ENCODE measurements around the gene GRID1.

Gene GRID1

DNA sequence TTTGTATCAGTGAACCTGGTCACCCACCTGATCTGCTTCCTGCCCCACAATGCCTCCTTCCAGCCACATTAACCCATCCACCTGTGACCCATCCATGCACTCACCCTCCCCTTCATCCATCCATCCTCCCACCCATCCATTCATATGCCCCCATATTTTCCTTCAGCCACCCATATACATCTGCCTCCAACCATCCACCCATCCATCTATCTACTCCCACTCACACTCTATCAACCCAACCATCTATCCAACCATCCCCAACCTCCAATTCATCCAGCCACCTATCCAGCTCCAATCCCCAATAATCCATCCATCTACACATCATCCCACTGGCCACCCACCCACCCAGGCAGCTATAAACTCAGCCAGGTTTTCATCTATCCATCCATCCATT, 51.0 kb downstream of the GRID1 start:
- no peaks in the 10 kb centered on the region for H3K27me3 ChIP-seq (ENCODE audit: control insufficient read depth in 2 of 2, insufficient read depth in 2 of 2, low read length in 2 of 2)
- H3K4me1 ChIP-seq (ENCODE audit: control insufficient read depth in 2 of 2, insufficient read depth in 2 of 2, low read length in 2 of 2): no peaks in the 10 kb centered on the region
- no peak overlapping the region for H3K9ac ChIP-seq (ENCODE audit: low read depth in 1 of 2, low read length in 2 of 2)
- no peaks in the 10 kb centered on the region for H3K9me3 ChIP-seq (ENCODE audit: control insufficient read depth in 2 of 2, low read length in 2 of 2)
- no peak overlapping the region for H3K27ac ChIP-seq (ENCODE audit: low read depth in 2 of 2, low read length in 2 of 2)
- no peak overlapping the region for H3K4me3 ChIP-seq (ENCODE audit: low read length in 2 of 2)
- no peaks in the 10 kb centered on the region for H3K36me3 ChIP-seq (ENCODE audit: control insufficient read depth in 2 of 2, insufficient read depth in 2 of 2, low read length in 2 of 2)

- H3K9ac ChIP-seq (ENCODE audit: low read depth in 1 of 2, low read length in 2 of 2): no peak overlapping the region
- no peaks in the 10 kb centered on the region for H3K9me3 ChIP-seq (ENCODE audit: control insufficient read depth in 2 of 2, low read length in 2 of 2)
- no peaks in the 10 kb centered on the region for H3K4me1 ChIP-seq (ENCODE audit: control insufficient read depth in 2 of 2, insufficient read depth in 2 of 2, low read length in 2 of 2)
Measured at GRCh38 chr10:86314616-86315548, 51.7 kb downstream of the GRID1 start.

GRCh38 chr10:86313621-86314041, 53.0 kb downstream of the GRID1 start:
- Histone ChIP-seq H3K4me1 (ENCODE audit: control insufficient read depth in 2 of 2, insufficient read depth in 2 of 2, low read length in 2 of 2) (no peaks in the 10 kb centered on the region), H3K4me3 (ENCODE audit: low read length in 2 of 2) (no peak overlapping the region), H3K36me3 (ENCODE audit: control insufficient read depth in 2 of 2, insufficient read depth in 2 of 2, low read length in 2 of 2) (no peaks in the 10 kb centered on the region), H3K27me3 (ENCODE audit: control insufficient read depth in 2 of 2, insufficient read depth in 2 of 2, low read length in 2 of 2) (no peaks in the 10 kb centered on the region), H3K9me3 (ENCODE audit: control insufficient read depth in 2 of 2, low read length in 2 of 2) (no peaks in the 10 kb centered on the region), H3K27ac (ENCODE audit: low read depth in 2 of 2, low read length in 2 of 2) (no peak overlapping the region), H3K9ac (ENCODE audit: low read depth in 1 of 2, low read length in 2 of 2) (no peak overlapping the region)

More at GRCh38 chr10:86314616-86315548, 51.7 kb downstream of the GRID1 start:
- no peaks in the 10 kb centered on the region for H3K27me3 ChIP-seq (ENCODE audit: control insufficient read depth in 2 of 2, insufficient read depth in 2 of 2, low read length in 2 of 2)
- no peak overlapping the region for H3K4me3 ChIP-seq (ENCODE audit: low read length in 2 of 2)
- H3K36me3 ChIP-seq (ENCODE audit: control insufficient read depth in 2 of 2, insufficient read depth in 2 of 2, low read length in 2 of 2): no peaks in the 10 kb centered on the region
- H3K27ac ChIP-seq (ENCODE audit: low read depth in 2 of 2, low read length in 2 of 2): no peak overlapping the region

DNA sequence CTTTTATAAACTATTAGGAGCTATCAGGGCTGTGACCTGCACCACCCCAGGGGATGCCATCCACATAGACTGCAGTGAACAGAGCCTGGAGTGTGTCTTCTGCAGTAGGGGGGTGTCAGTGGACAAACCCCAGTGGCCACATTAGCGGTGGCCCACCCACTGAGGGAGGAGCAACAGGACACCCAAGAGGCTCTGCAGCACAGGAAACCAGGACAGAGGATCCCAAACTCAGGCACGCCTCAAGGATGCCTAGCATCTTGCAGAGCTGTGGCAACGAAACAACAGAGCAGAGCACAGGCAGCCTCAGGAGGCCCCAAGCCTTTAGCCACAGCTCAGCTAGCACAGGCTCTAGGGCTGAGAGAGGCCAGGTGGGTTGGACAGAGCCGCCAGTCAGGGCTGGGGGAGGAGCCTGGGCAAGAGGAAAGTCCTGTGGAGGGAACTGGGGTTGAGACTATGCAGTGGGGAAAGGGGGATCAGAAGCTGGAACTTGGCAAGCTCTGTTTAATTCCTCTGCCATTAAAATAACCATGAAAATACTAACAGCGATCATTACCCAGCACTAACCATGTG, 53.8 kb downstream of the GRID1 start:
- H3K4me3 ChIP-seq (ENCODE audit: low read length in 2 of 2): no peak overlapping the region
- H3K9ac ChIP-seq (ENCODE audit: low read depth in 1 of 2, low read length in 2 of 2): no peak overlapping the region
- H3K27me3 ChIP-seq (ENCODE audit: control insufficient read depth in 2 of 2, insufficient read depth in 2 of 2, low read length in 2 of 2): no peaks in the 10 kb centered on the region
- no peaks in the 10 kb centered on the region for H3K4me1 ChIP-seq (ENCODE audit: control insufficient read depth in 2 of 2, insufficient read depth in 2 of 2, low read length in 2 of 2)
- H3K9me3 ChIP-seq (ENCODE audit: control insufficient read depth in 2 of 2, low read length in 2 of 2): no peaks in the 10 kb centered on the region
- H3K27ac ChIP-seq (ENCODE audit: low read depth in 2 of 2, low read length in 2 of 2): no peak overlapping the region
- no peaks in the 10 kb centered on the region for H3K36me3 ChIP-seq (ENCODE audit: control insufficient read depth in 2 of 2, insufficient read depth in 2 of 2, low read length in 2 of 2)

DNA sequence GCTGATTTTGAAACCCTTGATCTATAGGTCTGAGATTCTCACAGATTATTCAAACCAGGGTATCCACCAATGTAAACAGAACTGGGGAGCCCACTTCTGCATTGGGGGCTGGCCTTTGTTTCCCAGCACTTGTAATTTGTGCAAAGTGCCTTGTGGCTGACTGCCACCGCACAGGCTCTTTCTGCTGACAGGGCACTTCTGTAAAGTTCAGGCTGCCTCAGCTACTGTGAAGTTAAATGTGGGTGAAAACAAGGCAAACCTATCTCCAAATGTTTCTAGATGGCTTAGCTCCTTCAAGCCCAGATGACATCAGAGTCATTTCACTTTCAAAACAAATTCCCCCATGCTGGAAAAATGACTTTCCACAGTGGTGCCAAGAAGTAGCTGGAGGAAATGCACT, 54.7 kb downstream of the GRID1 start:
- Histone ChIP-seq H3K27me3 (ENCODE audit: control insufficient read depth in 2 of 2, insufficient read depth in 2 of 2, low read length in 2 of 2) (no peaks in the 10 kb centered on the region), H3K9ac (ENCODE audit: low read depth in 1 of 2, low read length in 2 of 2) (no peak overlapping the region), H3K36me3 (ENCODE audit: control insufficient read depth in 2 of 2, insufficient read depth in 2 of 2, low read length in 2 of 2) (no peaks in the 10 kb centered on the region), H3K4me3 (ENCODE audit: low read length in 2 of 2) (no peak overlapping the region), H3K4me1 (ENCODE audit: control insufficient read depth in 2 of 2, insufficient read depth in 2 of 2, low read length in 2 of 2) (no peaks in the 10 kb centered on the region), H3K9me3 (ENCODE audit: control insufficient read depth in 2 of 2, low read length in 2 of 2) (no peaks in the 10 kb centered on the region), H3K27ac (ENCODE audit: low read depth in 2 of 2, low read length in 2 of 2) (no peak overlapping the region)

- Histone ChIP-seq H3K27ac (ENCODE audit: low read depth in 2 of 2, low read length in 2 of 2) (no peak overlapping the region), H3K9me3 (ENCODE audit: control insufficient read depth in 2 of 2, low read length in 2 of 2) (no peaks in the 10 kb centered on the region), H3K9ac (ENCODE audit: low read depth in 1 of 2, low read length in 2 of 2) (no peak overlapping the region)
Measured at GRCh38 chr10:86311190-86311589, 55.4 kb downstream of the GRID1 start.

DNA sequence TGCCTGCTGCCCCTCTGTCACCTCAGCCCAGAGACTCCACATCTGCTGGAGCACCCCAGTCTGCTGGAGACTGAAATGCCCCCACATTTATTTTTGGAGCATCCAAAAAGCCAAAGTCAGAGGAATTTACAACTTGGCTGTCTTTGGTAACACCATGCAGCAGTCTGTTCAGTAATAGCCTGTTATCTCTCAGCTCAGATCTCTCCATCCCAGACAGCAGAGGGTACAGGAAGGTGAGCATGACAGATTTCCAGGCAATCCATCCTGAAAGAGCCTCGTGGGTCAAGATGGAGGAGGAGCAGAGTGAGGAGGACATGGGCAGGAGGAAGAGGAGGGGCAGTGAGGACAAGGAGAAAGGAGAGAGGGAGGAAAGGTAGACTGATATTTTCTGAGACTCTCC, 55.9 kb downstream of the GRID1 start:
- Histone ChIP-seq H3K27ac (ENCODE audit: low read depth in 2 of 2, low read length in 2 of 2) (no peak overlapping the region), H3K4me1 (ENCODE audit: control insufficient read depth in 2 of 2, insufficient read depth in 2 of 2, low read length in 2 of 2) (no peaks in the 10 kb centered on the region), H3K9ac (ENCODE audit: low read depth in 1 of 2, low read length in 2 of 2) (no peak overlapping the region), H3K4me3 (ENCODE audit: low read length in 2 of 2) (no peak overlapping the region), H3K36me3 (ENCODE audit: control insufficient read depth in 2 of 2, insufficient read depth in 2 of 2, low read length in 2 of 2) (no peaks in the 10 kb centered on the region), H3K9me3 (ENCODE audit: control insufficient read depth in 2 of 2, low read length in 2 of 2) (no peaks in the 10 kb centered on the region), H3K27me3 (ENCODE audit: control insufficient read depth in 2 of 2, insufficient read depth in 2 of 2, low read length in 2 of 2) (no peaks in the 10 kb centered on the region)

More at GRCh38 chr10:86311190-86311589, 55.4 kb downstream of the GRID1 start:
- no peaks in the 10 kb centered on the region for H3K27me3 ChIP-seq (ENCODE audit: control insufficient read depth in 2 of 2, insufficient read depth in 2 of 2, low read length in 2 of 2)
- no peak overlapping the region for H3K4me3 ChIP-seq (ENCODE audit: low read length in 2 of 2)
- H3K4me1 ChIP-seq (ENCODE audit: control insufficient read depth in 2 of 2, insufficient read depth in 2 of 2, low read length in 2 of 2): no peaks in the 10 kb centered on the region
- H3K36me3 ChIP-seq (ENCODE audit: control insufficient read depth in 2 of 2, insufficient read depth in 2 of 2, low read length in 2 of 2): no peaks in the 10 kb centered on the region

- H3K27ac ChIP-seq (ENCODE audit: low read depth in 2 of 2, low read length in 2 of 2): no peak overlapping the region
- H3K4me3 ChIP-seq (ENCODE audit: low read length in 2 of 2): no peak overlapping the region
- no peaks in the 10 kb centered on the region for H3K4me1 ChIP-seq (ENCODE audit: control insufficient read depth in 2 of 2, insufficient read depth in 2 of 2, low read length in 2 of 2)
- no peak overlapping the region for H3K9ac ChIP-seq (ENCODE audit: low read depth in 1 of 2, low read length in 2 of 2)
- no peaks in the 10 kb centered on the region for H3K36me3 ChIP-seq (ENCODE audit: control insufficient read depth in 2 of 2, insufficient read depth in 2 of 2, low read length in 2 of 2)
- no peaks in the 10 kb centered on the region for H3K27me3 ChIP-seq (ENCODE audit: control insufficient read depth in 2 of 2, insufficient read depth in 2 of 2, low read length in 2 of 2)
- H3K9me3 ChIP-seq (ENCODE audit: control insufficient read depth in 2 of 2, low read length in 2 of 2): no peaks in the 10 kb centered on the region
Measured at GRCh38 chr10:86310291-86310690, 56.3 kb downstream of the GRID1 start.

DNA sequence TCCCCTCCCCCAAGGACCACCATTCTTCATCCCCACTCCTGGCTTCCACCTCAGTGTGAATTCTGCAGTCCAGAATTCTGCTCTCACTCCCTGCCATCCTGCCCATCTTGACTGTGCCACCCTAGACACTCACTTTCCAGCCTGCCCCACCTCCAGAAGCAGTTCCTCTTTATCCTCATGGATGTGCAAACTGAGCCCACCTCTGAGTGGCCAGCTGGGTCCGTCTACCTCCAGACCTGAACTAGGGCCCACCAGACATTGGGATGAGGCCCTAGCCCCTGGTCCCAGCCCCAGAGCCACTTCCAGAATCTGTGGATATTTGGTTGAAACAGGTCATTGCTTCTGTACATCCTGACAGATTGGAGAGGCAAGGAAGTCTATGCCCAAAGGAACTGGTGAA, 58.5 kb downstream of the GRID1 start:
- Histone ChIP-seq H3K9me3 (ENCODE audit: control insufficient read depth in 2 of 2, low read length in 2 of 2) (no peaks in the 10 kb centered on the region), H3K27me3 (ENCODE audit: control insufficient read depth in 2 of 2, insufficient read depth in 2 of 2, low read length in 2 of 2) (no peaks in the 10 kb centered on the region), H3K4me3 (ENCODE audit: low read length in 2 of 2) (no peak overlapping the region), H3K36me3 (ENCODE audit: control insufficient read depth in 2 of 2, insufficient read depth in 2 of 2, low read length in 2 of 2) (no peaks in the 10 kb centered on the region), H3K9ac (ENCODE audit: low read depth in 1 of 2, low read length in 2 of 2) (no peak overlapping the region), H3K4me1 (ENCODE audit: control insufficient read depth in 2 of 2, insufficient read depth in 2 of 2, low read length in 2 of 2) (no peaks in the 10 kb centered on the region), H3K27ac (ENCODE audit: low read depth in 2 of 2, low read length in 2 of 2) (no peak overlapping the region)

DNA sequence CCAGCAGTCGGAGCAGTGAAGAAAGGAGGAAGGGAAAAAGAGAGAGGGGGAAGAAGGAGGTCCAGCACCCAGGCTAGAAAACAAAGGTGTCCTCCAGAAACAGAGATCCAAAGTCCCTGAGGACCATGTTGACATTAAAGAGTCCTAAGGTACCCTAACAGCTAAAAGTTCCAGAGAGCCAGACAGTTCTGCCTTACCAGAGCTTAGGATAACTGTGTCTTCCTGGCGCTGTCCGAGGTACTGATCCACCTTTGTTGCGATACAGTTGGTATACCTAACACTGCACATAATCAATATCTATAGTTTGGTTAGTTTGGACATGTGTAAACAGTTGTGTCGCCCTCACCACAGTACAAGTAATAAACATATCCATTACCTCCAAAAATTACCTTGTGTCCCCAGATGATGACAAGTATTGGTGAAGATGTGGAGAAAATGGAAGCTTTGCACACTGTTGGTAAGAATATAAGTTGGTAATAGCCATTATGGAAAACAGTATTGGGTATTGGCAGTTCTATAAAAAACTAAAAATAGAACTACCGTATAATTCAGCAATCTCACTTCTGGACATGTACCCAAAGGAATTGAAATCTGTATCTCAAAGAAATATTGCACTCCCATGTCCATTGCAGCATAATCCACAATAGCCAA, 59.8 kb downstream of the GRID1 start:
- no peaks in the 10 kb centered on the region for H3K4me1 ChIP-seq (ENCODE audit: control insufficient read depth in 2 of 2, insufficient read depth in 2 of 2, low read length in 2 of 2)
- H3K9me3 ChIP-seq (ENCODE audit: control insufficient read depth in 2 of 2, low read length in 2 of 2): no peaks in the 10 kb centered on the region
- H3K9ac ChIP-seq (ENCODE audit: low read depth in 1 of 2, low read length in 2 of 2): no peak overlapping the region
- no peaks in the 10 kb centered on the region for H3K36me3 ChIP-seq (ENCODE audit: control insufficient read depth in 2 of 2, insufficient read depth in 2 of 2, low read length in 2 of 2)
- H3K4me3 ChIP-seq (ENCODE audit: low read length in 2 of 2): no peak overlapping the region
- no peak overlapping the region for H3K27ac ChIP-seq (ENCODE audit: low read depth in 2 of 2, low read length in 2 of 2)
- no peaks in the 10 kb centered on the region for H3K27me3 ChIP-seq (ENCODE audit: control insufficient read depth in 2 of 2, insufficient read depth in 2 of 2, low read length in 2 of 2)
